ENCODE data around the gene SCYL1. TPM values are rescaled to one million over a fixed set of nuclear protein-coding genes. Genes with fewer than 3 reads are reported as not detected.

Gene SCYL1
- total RNA-seq, 2 donors from 2014 or later = 55.0 to 62.3 TPM

GRCh38 chr11:65576232-65576866 lies 51.5 kb downstream of the SCYL1 start:
- 28 to 67% methylated on average over 5 to 26 of the region's 26 CpGs for WGBS, 2 donors
- Histone ChIP-seq H3K27ac (peak overlapping the region; percentile 45 to 94 (median 86)), H3K9me3 (no peaks in the 10 kb centered on the region), H3K27me3 (no peaks in the 10 kb centered on the region), H3K4me1 (peaks cover 54% of the 10 kb centered on the region), H3K4me3 (peak overlapping the region in 1 of 2 donors; percentile 3), H3K36me3 (replicated peaks in 1 of 2; ENCODE audit: insufficient read depth in 1 of 2, low read depth in 2 of 2) (peaks cover 0 to 1% of the 10 kb centered on the region in 2 donors)
- peak in 2 of 4 donors; percentile 36 to 39 for DNase-seq
- ATAC-seq = no peak
- TF ChIP-seq POLR2A (IDR thresholded peaks at IDR 0.05) = no peak
- no peak for TF ChIP-seq CTCF (IDR thresholded peaks at IDR 0.05)
- intact Hi-C loops (cut with DNase I) = no loop called here

- H3K9me3 ChIP-seq = no peaks in the 10 kb centered on the region
- no peaks in the 10 kb centered on the region for H3K27me3 ChIP-seq
- peaks cover 0 to 1% of the 10 kb centered on the region in 2 donors for H3K36me3 ChIP-seq (replicated peaks in 1 of 2; ENCODE audit: insufficient read depth in 1 of 2, low read depth in 2 of 2)
- DNase-seq = peak in 3 of 4 donors; percentile 53 to 86 (median 71)
- WGBS, 2 donors = 57 to 66% methylated on average over 5 to 18 of the region's 18 CpGs
- peak overlapping the region in 2 of 4 donors; percentile 92 to 94 for H3K27ac ChIP-seq
- no peak for ATAC-seq
- H3K4me3 ChIP-seq = no peak overlapping the region
- intact Hi-C loops (cut with DNase I) = no loop called here
- no peak for TF ChIP-seq CTCF (IDR thresholded peaks at IDR 0.05)
- TF ChIP-seq POLR2A (IDR thresholded peaks at IDR 0.05) = peak in 1 of 3 donors; percentile 36
- peaks cover 46% of the 10 kb centered on the region for H3K4me1 ChIP-seq
Observed at GRCh38 chr11:65576867-65577755, 52.2 kb downstream of the SCYL1 start.

- intact Hi-C loops (cut with DNase I) = no loop called here
- ATAC-seq = no peak
- TF ChIP-seq POLR2A (IDR thresholded peaks at IDR 0.05) (no peak), CTCF (IDR thresholded peaks at IDR 0.05) (no peak)
- Histone ChIP-seq H3K4me3 (no peak overlapping the region), H3K27ac (peak overlapping the region in 2 of 4 donors; percentile 92 to 94), H3K9me3 (no peaks in the 10 kb centered on the region), H3K4me1 (peaks cover 45% of the 10 kb centered on the region), H3K27me3 (no peaks in the 10 kb centered on the region), H3K36me3 (replicated peaks in 1 of 2; ENCODE audit: insufficient read depth in 1 of 2, low read depth in 2 of 2) (peaks cover 0 to 1% of the 10 kb centered on the region in 2 donors)
- no peak for DNase-seq
- WGBS, 2 donors = 51 to 75% methylated on average over 4 to 7 of the region's 8 CpGs
Observed at GRCh38 chr11:65577756-65578109, 52.9 kb downstream of the SCYL1 start.

- H3K4me3 ChIP-seq = no peak overlapping the region
- no peaks in the 10 kb centered on the region for H3K27me3 ChIP-seq
- TF ChIP-seq POLR2A (IDR thresholded peaks at IDR 0.05) (no peak), CTCF (IDR thresholded peaks at IDR 0.05) (no peak)
- H3K4me1 ChIP-seq = peaks cover 43% of the 10 kb centered on the region
- no peak for DNase-seq
- peaks cover 0 to 1% of the 10 kb centered on the region in 2 donors for H3K36me3 ChIP-seq (replicated peaks in 1 of 2; ENCODE audit: insufficient read depth in 1 of 2, low read depth in 2 of 2)
- intact Hi-C loops (cut with DNase I) = no loop called here
- peak overlapping the region in 1 of 4 donors; percentile 94 for H3K27ac ChIP-seq
- ATAC-seq = no peak
- 80 to 93% methylated on average over 7 of the region's 7 CpGs for WGBS, 2 donors
- no peaks in the 10 kb centered on the region for H3K9me3 ChIP-seq
Observed at GRCh38 chr11:65578134-65578533, 53.3 kb downstream of the SCYL1 start.

Measured in body of pancreas (tissue), 4 donors.